CD4-positive, alpha-beta T cell treated with Interleukin-2 at 100 ng/mL for 4 hours (primary cell): Measurements from ENCODE around the gene HOXC10.

ENCODE experiments used
- DNase-seq: peaks from one replicate; pipeline ENCODE4 v3.0.0-alpha.2; 2020; ENCODE audit warnings: low spot score

The HOXC10 gene

DNA sequence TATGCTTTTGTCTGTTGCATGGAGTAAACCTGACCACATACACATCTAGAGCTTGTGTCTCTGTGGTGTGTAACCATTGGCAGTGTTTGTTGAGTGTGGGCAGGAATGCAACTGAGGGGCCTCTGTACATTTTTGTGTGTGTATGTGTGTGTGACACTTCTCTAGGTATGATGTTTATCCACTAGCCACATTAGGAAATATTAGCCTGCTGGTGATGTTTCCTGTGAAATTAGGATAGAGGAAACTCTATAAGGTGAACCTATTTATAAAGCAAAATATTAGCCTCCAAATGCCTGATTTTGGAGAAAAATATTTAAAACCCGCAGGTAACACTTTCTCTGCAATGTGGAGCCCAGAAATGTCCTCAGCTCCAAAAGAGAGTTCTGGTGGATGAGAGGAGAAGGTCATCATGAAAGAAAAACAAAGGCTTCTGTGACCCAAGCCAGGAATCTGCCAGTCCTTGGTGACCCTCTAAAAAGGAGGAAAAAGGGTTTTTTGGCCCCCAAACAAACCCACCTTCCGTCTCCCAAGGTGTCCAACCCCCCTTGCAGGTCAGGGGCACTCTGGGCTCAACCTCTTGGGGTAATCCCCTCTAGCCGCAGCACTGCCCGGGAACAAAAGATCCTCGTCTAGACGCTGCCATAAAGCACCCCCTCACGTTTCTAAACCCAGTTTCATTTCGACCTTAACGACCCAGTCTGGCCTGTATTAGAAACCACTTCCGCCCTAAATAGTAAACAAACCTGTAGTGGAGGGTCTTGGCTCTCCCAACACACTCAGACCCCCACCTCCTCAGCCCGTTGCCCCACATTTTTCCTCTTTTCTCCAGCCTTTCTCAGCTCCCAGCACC, 7.1 kb upstream of the HOXC10 start:
- DNase-seq: no peak

DNA sequence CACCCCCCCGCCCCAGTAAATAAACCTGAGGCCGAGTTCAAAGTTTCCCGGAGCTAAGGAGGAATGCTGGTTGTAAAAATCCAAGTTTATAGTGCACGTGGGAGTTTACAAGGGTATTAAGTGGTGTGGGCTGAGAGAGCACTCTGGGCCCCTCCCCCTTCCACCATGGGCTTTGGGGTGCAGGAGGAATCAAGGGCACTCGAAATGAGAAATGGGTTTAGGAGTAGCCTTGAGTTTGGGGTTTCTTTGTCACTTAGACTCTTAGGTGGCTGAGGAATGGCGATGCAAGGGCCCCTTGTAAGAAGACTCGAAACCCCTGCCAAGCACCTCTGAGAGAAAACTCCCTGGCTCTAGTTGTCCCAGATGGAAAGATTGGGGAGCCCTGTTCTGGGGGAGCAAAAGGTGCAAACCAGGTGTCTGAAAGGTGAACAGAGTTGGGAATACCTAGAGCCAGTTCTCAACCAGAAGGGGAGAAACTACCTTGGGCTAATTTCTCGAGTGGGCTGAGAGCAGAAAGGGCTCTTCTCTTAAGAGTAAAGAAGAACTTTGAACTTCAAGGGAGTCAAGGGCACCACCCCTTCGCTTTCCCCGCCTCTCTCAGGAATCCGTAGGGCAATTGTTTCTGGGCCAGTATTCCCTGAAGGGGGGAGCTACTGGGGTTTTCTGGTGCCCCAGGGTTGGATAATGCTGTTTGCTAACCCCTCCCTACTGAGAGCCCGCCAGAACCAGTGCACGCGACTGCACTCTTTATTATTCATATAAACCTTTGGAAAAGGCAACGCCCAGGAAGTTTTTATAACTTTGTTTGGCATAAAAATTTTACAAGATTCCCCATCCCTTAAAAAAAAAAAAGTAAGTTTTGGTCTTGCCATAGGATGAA, 6.2 kb upstream of the HOXC10 start:
- no peak for DNase-seq

DNA sequence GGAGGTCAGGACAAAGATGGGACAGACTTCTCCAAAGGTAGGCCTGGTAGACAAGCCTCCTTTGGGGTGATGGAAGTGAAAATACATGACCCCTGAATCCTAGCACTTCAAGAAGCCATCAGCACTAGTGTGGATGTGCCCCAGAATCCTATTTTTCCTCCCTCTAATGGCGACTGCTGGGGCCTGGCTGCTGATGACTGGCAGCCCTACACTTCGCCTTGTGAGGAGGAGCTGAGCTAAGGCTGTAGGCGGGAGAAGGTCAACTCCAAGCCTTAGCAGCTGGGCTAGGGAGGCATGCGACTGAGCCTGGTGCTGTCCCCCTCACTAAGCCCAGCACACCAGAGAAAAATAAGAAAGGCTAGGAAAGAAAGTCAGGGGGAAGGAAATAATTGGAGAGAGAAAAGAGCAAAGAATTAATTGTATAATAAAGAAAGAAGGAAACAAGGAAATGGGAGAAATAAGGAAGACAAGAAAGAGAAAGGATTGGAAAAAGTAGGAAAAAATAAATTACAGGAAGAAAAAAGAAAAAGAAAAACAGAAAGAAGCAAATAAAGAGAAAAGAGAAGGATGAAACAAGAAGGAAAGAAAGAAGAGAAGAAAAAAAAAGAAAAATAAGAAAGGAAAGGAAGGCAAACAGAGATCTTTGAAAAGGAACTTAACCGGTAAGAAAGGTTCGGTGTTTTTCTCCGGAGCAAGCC, 4.7 kb upstream of the HOXC10 start:
- no peak for DNase-seq

DNA sequence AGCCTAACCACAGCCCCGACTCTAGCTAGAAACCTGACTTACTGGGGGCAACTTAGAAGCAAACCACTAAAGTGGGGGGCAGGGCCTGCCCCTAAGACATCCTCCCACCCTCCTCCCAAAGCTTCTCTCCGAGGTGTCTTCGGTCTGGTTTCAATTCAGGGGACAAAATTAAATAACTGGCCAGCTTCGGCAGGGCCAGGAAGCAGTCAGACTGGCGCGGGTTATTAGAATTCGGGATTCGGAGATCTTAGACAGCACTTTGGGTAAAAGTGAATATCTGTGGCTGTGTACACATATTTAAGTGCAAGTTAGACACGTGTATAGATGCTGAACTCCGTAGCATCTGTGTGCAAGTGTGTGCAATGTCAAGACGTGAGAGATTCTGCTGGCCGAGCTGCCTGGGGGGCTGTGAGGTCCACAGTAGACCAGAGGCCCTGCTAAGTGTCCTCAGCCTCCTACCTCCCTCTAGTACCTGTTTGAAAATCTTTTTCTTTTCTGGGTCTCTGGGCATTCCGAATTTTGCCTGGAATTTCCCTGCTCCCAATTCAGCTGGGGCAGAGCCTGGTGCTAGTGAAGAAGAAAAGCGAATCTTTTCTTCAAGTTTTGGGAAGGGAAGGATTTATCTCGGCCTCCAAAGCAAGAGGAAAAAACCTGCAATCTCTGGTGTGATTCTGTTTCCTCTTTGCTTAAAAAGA, 4.0 kb upstream of the HOXC10 start:
- no peak for DNase-seq

DNA sequence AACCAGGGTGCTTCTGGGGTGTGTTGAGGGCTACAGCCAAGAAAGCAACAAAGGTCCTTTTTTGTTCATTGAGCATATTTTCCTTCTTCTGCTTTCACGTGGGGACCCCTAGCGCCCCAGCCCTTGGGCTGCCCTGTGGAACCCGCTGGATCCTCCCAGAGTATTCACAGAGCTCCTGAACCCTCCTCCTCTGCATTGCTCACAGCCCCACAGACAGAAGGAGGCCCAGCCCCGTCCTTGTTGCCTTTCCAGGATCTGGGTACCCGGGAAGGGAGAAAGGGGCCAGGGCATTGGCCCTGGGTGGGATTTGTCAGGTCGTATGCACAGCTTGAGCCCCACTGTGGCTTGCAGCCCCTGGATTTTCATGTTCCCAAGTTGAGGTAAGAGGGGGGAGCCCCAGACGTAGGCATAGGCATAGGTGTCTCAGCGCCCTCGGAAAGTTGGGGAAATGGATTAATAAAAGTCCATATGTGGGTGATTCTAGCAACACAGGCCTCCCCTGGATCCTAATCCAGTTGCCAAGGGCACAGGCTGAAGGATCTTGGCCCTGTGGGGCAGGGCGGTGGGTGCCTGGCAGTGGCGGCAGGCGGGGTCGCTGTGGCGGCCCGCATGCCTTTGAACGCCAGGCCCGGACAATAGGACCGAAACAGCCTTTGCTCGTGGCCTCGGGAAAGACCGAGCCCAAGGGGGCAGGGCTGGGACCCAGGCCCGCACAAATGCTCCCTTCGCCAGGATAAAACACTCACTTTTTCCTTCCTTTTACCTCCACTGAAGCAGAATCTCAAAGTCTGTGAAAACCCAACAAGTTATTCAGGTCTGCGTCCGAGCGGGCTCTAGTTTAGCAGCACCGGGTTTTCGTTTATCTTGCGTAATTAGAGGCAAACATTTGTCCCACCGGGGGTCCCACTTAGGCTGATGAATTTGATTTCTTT, 3.0 kb upstream of the HOXC10 start:
- DNase-seq: no peak

DNA sequence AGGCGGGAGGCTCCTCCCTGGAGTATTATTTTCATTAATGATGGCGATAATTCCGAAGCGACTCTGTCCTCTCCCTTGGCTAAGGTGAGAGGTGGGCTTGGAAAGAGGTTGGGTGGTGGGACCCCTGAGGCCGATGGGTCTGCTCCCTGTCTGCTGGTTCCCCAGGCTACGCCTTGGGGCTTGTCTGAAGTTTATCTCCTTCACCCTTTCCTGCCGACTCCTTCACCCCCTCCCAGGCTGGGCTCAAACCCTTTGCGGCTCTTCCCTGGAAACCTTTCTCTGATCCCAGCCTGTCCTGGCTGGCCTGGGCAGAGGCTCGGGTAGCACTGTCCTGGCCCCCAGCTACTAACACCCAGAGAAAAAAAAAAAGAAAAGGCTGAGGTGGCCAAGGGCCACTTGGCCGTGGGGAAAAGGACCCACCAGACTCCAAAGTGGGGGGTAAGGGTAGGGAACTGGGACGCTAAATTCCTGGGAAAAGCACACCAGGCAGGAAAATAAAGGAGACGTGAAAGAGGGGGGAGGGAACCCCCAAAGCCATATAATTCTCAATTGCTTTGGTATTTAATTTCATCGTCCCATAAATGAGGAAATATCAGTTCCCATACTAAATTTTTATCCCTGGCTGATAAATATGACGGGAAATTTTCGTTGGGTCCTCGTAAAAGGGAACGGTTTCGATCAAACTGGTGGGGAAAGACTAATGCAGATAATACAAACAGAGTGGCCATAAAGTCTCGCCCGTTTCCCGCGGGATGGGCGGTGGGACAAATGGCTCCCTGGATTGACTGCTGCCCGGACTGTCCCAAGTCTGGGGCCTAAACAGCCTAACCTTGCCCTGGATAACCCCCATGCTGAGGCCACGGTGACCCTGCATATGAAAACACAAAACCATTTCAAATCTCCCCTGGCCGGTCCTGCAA, 2.0 kb upstream of the HOXC10 start:
- no peak for DNase-seq

DNA sequence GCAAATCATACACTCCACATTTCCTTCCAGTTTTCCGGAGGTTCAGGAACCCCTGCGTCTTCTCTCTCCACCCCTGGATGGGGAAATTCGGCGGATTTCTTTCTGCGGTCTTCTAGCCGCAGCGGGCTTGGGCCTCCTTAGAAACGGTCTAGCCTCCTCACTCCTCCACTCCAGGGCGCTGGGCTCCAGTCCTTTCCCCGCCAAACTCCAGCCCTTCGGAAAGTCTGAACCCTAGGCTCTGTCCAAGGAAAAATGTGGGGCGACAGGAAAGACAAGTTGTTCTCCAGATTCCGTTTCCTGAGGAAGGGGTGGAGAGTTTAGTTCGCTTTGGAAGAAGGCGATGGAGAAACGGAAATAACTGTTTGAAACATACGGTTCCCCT, 1.4 kb upstream of the HOXC10 start:
- no peak for DNase-seq

DNA sequence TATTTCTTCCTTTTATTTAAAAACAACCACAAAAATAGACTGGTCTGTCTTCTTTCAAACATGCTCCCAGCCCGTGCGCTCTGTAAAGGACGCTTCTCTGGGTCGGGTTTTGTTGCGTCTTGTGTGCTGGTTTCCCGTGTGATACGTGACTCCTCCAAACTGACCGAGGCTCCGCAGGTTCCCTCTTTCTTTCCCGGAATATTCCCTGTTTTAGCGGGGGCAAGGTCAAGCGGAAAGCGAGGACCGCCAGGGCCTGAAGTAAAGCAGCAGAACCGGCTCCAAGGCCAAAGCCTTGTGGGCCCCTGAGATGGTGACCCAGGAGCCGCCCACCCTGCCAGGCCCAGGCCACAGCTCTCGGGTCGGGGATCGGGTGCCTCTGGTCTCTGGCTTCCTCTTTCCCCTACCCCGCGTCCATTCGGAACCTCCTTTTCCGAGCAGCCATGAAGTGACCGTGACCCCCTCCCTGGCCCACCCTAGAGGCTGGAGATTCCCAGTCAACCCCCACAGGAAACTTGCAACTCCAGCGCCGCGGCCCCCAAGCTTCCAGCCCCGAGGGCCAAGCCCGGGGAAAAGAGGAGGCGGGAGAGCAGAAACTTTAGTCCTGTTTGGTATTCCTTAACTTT, 885 bp upstream of the HOXC10 start:
- DNase-seq: no peak

DNA sequence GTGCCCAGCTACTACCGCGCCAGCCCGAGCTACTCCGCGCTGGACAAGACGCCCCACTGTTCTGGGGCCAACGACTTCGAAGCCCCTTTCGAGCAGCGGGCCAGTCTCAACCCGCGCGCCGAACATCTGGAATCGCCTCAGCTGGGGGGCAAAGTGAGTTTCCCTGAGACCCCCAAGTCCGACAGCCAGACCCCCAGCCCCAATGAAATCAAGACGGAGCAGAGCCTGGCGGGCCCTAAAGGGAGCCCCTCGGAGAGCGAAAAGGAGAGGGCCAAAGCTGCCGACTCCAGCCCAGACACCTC, 697 bp downstream of the HOXC10 start:
- no peak for DNase-seq

DNA sequence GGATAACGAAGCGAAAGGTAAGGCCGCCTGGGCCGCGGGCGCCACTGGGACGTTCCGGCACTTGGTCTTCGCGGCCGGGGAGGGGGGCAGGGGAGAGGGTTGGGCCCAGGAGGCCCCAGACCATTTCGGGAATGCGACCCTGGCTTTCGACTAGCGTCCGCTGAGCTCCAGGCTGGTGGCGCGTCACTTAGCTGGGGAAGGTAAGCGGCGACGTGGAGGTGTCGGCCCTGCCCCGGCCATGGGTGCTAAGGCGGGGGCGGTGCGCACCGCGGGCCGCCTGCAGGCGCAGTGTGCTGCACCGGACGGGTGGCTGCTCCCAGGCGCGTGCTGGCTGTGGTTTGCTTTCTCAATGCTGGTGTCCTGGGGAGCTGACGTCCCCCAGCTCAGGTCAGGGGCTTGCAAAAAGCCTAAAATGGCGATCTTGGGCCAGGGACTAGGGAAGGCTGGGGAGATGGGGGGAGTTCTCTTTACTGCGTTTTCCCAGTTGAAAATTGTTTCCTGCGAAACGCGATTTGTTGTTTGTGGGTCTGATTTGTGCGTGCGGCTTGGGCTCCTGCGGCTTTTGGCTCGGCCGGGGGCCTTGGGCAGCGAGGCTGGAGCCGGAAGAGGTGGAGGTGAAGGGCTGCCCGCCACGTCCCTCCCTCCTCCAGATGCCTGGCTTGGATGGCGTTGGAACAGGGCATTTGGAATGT, 1.2 kb downstream of the HOXC10 start:
- no peak for DNase-seq

DNA sequence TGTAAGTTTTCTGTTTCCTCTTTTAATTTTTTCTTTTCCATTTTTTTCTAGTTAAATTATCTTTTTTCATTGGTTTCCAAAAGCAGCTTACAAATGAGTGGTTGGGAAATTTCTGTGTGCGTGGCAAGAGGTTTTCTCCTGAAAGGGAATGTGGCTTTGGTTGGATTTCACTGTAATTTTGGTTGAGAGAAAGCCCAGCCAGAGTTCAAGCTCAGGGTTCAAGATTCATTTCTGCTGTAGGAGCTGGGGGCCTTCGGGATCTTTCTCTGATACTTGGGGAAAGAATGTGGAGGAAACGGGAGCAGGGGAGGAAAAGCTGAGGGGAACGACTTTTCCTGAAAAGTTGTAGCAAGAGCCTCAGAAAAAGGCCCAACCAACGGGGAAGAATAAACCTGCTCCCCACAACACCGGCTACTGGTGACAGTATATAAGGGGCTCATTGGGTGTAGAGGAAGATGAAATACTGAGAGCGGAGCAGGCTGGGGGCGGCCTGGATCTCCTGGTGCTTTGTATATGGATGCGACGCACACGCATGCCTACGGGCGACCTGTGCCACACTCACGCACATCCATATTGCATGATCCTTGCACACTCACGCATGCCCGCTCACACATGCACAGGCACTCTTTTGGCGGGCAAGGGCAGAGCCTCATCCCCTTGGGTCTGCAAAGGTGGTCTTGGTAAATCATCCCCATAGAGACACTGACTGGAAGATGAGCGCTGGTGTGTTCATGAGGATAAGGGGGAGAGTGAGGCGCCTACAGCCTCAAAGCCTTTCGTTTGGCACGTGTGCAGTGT, 1.9 kb downstream of the HOXC10 start:
- no peak for DNase-seq

DNA sequence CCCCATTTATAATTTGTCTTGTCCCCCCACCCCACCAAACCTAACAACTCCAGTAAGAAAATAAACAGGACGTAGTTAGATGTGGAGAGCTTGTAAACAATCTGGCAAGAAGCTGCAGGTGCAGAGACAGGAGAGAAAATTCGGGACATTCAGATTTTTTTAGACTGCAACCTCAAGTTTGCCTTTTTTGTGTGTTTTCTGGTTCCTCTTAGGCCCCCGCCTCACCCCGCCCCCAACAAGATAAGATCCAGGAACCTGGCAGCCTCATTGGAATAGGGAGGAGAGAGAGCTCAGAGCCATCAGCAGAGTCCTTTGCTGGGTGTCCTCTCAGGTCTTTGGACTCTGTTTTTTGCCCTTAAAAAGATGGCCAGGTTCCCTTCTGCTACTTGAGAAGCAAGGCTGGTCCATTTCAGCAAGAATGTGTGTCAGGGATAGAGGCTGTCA, 2.9 kb downstream of the HOXC10 start:
- no peak for DNase-seq

DNA sequence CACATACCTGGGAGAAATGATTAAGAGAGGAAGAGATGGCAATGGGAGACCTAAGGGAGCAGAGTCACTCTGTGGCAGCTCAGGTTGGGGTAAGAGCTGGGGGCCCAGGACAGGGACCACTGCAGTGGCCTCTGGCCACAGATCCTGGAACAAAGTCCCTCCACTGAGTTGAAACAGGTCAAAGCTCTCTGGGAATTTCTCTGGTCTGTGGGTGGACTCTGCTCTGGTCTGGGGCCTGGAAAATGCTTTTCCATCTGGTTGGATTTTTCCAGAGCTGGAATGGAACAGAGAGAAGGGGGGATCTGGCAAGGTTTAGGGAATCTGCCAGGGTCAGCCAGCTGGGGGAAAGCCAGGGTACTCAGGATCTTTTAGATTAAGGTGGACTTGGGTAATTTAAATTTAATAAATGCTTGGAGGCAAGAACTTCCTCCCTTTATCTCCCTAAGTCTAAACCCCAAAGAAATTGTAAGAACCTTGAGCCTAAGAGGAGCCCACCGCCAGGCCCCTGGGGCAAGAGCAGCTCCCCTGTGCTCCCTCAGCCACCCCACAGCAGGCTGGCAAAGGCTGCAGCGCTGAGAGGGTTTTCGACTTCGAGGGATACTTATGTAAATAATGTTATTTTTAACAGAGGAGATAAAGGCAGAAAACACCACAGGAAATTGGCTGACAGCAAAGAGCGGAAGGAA, 3.7 kb downstream of the HOXC10 start:
- no peak for DNase-seq

DNA sequence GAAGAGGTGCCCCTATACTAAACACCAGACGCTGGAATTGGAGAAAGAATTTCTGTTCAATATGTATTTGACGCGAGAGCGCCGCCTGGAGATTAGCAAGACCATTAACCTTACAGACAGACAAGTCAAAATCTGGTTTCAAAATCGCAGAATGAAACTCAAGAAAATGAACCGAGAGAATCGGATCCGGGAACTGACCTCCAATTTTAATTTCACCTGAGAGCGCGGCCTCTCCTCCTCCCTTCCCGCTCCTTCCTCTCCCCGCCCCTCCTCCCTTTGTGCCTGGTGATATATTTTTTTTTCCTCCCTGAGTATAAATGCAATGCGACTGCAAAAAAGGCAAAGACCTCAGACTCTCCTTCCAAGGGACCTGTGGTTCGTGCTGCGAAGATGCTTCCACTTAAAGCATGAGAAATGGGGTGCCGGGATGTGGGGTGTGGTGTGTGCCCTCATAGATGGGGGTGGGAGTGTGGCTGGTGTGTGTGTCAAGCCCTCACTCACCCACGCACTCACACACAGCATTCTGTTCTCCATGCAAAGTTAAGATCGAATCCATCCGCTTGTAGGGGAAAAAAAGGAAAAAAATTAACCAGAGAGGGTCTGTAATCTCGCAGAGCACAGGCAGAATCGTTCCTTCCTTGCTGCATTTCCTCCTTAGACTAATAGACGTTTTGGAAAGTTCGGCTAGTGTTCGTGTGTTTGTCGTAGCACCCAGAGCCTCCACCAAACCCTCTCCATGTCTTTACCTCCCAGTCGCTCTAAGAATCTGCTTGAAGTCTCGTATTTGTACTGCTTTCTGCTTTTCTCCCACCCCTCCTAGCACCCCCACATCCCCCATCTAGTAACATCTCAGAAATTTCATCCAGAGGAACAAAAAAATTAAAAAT, 4.5 kb downstream of the HOXC10 start:
- DNase-seq: no peak

DNA sequence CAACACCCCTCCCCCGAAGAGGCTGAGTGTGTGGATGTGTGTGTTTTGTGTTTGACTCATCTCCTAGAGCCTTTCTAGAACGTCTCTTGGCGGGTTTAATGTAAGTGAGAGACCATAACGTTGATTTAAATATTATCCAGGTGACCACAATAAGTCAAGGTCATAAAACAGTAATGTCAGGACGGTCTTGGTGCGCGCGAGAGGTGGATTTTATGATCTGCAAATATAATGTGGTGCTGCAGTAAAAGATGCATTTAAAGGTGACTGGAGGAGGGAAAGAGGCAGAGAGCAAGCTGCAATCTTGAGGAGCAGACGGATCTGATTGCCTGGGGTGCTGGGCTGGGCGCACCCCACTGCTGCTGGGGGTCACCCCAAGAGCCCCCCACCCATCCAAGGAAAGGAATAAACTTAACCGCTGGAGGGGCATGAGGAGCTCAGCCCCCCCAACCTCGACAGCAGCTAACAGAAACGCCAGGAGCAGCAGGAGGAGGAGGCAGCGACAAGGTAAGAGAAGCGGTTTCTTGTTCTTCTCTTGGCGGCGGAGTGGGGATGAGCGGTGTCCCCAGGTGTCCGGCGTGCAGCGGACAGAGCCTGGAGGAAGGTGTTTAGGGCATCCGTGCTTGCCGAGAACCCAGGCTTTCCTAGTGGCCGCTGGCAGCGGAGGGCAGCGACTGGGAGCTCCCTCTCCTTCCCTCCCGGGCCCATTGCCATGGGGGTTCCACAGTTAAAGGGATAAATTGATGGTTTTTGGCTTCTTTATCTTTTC, 5.5 kb downstream of the HOXC10 start:
- DNase-seq: no peak

DNA sequence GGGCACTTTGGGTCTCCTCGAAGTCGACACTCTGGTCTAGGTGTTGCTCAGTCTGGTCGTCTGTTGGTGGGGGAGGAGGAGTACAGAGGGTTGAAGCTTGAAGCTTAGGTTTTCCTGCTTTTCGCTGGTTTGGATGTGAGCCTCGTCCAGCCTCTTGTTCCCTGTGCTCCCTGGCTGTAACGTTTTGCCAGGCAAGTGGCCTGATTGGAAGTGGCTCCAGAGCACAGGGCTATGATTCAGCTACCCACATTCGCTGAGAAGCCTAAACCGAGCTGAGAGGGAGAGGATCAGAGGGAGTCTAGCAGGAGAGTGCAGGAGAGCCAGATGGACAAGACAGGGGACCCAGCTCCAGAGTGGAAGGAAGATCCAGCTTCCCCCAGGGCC, 6.1 kb downstream of the HOXC10 start:
- DNase-seq: no peak
